Astrocyte (in vitro differentiated cells and primary cell): ENCODE measurements around the gene ADNP. TPM values are rescaled to one million over a fixed set of nuclear protein-coding genes. Genes with fewer than 3 reads are reported as not detected.

ENCODE experiments used
- DNase-seq: peaks from one replicate; pipeline ENCODE4 v3.0.0-alpha.2; 2010; ENCODE audit warnings: low read depth
- FAIRE-seq: peaks from 2 replicates; lab custom pipeline; 2011; peaks lifted over from hg19 to GRCh38; lab: Jason Lieb, UNC
- H2AFZ ChIP-seq: 2 replicates; pipeline ENCODE4 v1.6.0; 2012; ENCODE audit warnings: low read depth, low read length, inconsistent platforms
- H3K27ac ChIP-seq: 2 replicates; pipeline ENCODE4 v1.5.1; 2011; ENCODE audit warnings: low read depth, low read length, inconsistent platforms
- H3K27me3 ChIP-seq: 2 replicates; pipeline ENCODE4 v1.6.0; 2011; ENCODE audit warnings: low read length, inconsistent platforms; ENCODE audit not compliant: insufficient read depth
- H3K36me3 ChIP-seq: 2 replicates; pipeline ENCODE4 v1.5.1; 2011; ENCODE audit warnings: low read length, inconsistent platforms; ENCODE audit not compliant: insufficient read depth
- H3K4me1 ChIP-seq: 2 replicates; pipeline ENCODE4 v1.5.1; 2011; ENCODE audit warnings: low read length, inconsistent platforms; ENCODE audit not compliant: insufficient read depth
- H3K4me2 ChIP-seq: 2 replicates; pipeline ENCODE4 v1.6.0; 2012; ENCODE audit warnings: low read length, inconsistent platforms
- H3K4me3 ChIP-seq: 2 replicates; pipeline ENCODE4 v1.5.1; 2011; ENCODE audit warnings: low read depth, mild to moderate bottlenecking, low read length, inconsistent platforms; ENCODE audit not compliant: insufficient read depth
- H3K79me2 ChIP-seq: 2 replicates; pipeline ENCODE4 v1.6.0; 2012; ENCODE audit warnings: mild to moderate bottlenecking, low read length, inconsistent platforms; ENCODE audit not compliant: insufficient read depth
- H3K9ac ChIP-seq: 2 replicates; pipeline ENCODE4 v1.6.0; 2012; ENCODE audit warnings: mild to moderate bottlenecking, low read length, inconsistent platforms
- H3K9me3 ChIP-seq: 2 replicates; pipeline ENCODE4 v1.5.1; 2012; ENCODE audit warnings: low read depth, mild to moderate bottlenecking, low read length, inconsistent platforms; ENCODE audit not compliant: insufficient read depth
- H4K20me1 ChIP-seq: 2 replicates; pipeline ENCODE4 v1.6.0; 2012; ENCODE audit warnings: low read length, inconsistent platforms; ENCODE audit not compliant: insufficient read depth
- H3K27ac Mint-ChIP-seq: one replicate; pipeline ENCODE4 v1.8.0; 2021; ENCODE audit warnings: mild to moderate bottlenecking, mixed read lengths; ENCODE audit not compliant: unreplicated experiment
- H3K27me3 Mint-ChIP-seq: one replicate; pipeline ENCODE4 v1.8.0; 2021; ENCODE audit warnings: low read depth, mixed read lengths; ENCODE audit not compliant: unreplicated experiment
- H3K36me3 Mint-ChIP-seq: one replicate; pipeline ENCODE4 v1.8.0; 2021; ENCODE audit warnings: low read depth, mixed read lengths; ENCODE audit not compliant: unreplicated experiment
- H3K4me1 Mint-ChIP-seq: one replicate; pipeline ENCODE4 v1.8.0; 2021; ENCODE audit warnings: low read depth, mixed read lengths; ENCODE audit not compliant: unreplicated experiment
- H3K4me3 Mint-ChIP-seq: one replicate; pipeline ENCODE4 v1.8.0; 2021; ENCODE audit warnings: mild to moderate bottlenecking, moderate library complexity, mixed read lengths; ENCODE audit not compliant: unreplicated experiment
- H3K9me3 Mint-ChIP-seq: one replicate; pipeline ENCODE4 v1.8.0; 2021; ENCODE audit warnings: mild to moderate bottlenecking, mixed read lengths; ENCODE audit not compliant: unreplicated experiment
- CTCF ChIP-seq: IDR thresholded peaks from 2 replicates; pipeline ENCODE4 v1.5.1; 2011; ENCODE audit warnings: low read depth, mild to moderate bottlenecking, inconsistent platforms, low read length, moderate library complexity; ENCODE audit not compliant: insufficient read depth
- EZH2 ChIP-seq: IDR thresholded peaks from 2 replicates; pipeline ENCODE4 v1.6.1; 2012; ENCODE audit warnings: mild to moderate bottlenecking, low read length, inconsistent platforms; ENCODE audit not compliant: insufficient read depth
- total RNA-seq: library from RNA; stranded (reverse); gene quantifications from 2 replicates; pipeline ENCODE4 v1.2.1, GENCODE V29; 2021

ADNP gene
- total RNA-seq, 1 donor from 2014 or later = 72.1 TPM

- peaks cover 11% of the 10 kb centered on the region for H3K4me1 Mint-ChIP-seq
- H3K4me3 Mint-ChIP-seq = no peak overlapping the region
- H3K27me3 Mint-ChIP-seq = no peaks in the 10 kb centered on the region
- H3K9ac ChIP-seq = no peak overlapping the region
- H3K36me3 ChIP-seq = peaks cover 74% of the 10 kb centered on the region
- DNase-seq (no peak), FAIRE-seq (no peak)
- no peak overlapping the region for H3K27ac Mint-ChIP-seq
- no peak overlapping the region for H3K4me2 ChIP-seq
- H4K20me1 ChIP-seq = peaks cover 94% of the 10 kb centered on the region
- H3K4me3 ChIP-seq = no peak overlapping the region
- no peaks in the 10 kb centered on the region for H3K4me1 ChIP-seq
- TF ChIP-seq EZH2 (no peak), CTCF (no peak)
- no peaks in the 10 kb centered on the region for H3K9me3 Mint-ChIP-seq
- H2AFZ ChIP-seq = no peak overlapping the region
- no peaks in the 10 kb centered on the region for H3K27me3 ChIP-seq
- no peak overlapping the region for H3K27ac ChIP-seq
- H3K79me2 ChIP-seq = peaks cover 73% of the 10 kb centered on the region
- peaks cover 34% of the 10 kb centered on the region for H3K36me3 Mint-ChIP-seq
- no peaks in the 10 kb centered on the region for H3K9me3 ChIP-seq
Measured at GRCh38 chr20:50892394-50892793, 38.8 kb downstream of the ADNP start.

GRCh38 chr20:50891138-50891537, 40.1 kb downstream of the ADNP start:
- no peak overlapping the region for H2AFZ ChIP-seq
- no peak for TF ChIP-seq CTCF
- no peak for TF ChIP-seq EZH2
- DNase-seq (no peak), FAIRE-seq (no peak)
- no peak overlapping the region for H3K27ac ChIP-seq
- H3K9me3 ChIP-seq = no peaks in the 10 kb centered on the region
- Mint-ChIP-seq H3K4me1 (peaks cover 11% of the 10 kb centered on the region), H3K9me3 (no peaks in the 10 kb centered on the region), H3K27me3 (no peaks in the 10 kb centered on the region), H3K36me3 (peaks cover 28% of the 10 kb centered on the region), H3K4me3 (peak overlapping the region; percentile 16), H3K27ac (no peak overlapping the region)
- no peak overlapping the region for H3K4me2 ChIP-seq
- no peaks in the 10 kb centered on the region for H3K27me3 ChIP-seq
- H3K79me2 ChIP-seq = peaks cover 64% of the 10 kb centered on the region
- H4K20me1 ChIP-seq = peaks cover 89% of the 10 kb centered on the region
- no peak overlapping the region for H3K4me3 ChIP-seq
- no peaks in the 10 kb centered on the region for H3K4me1 ChIP-seq
- H3K9ac ChIP-seq = no peak overlapping the region
- peaks cover 70% of the 10 kb centered on the region for H3K36me3 ChIP-seq

GRCh38 chr20:50887576-50887975, 43.7 kb downstream of the ADNP start:
- Histone ChIP-seq H4K20me1 (peaks cover 58% of the 10 kb centered on the region), H3K27ac (no peak overlapping the region), H3K4me2 (no peak overlapping the region), H3K4me1 (no peaks in the 10 kb centered on the region), H3K9me3 (no peaks in the 10 kb centered on the region), H3K36me3 (peaks cover 48% of the 10 kb centered on the region), H2AFZ (no peak overlapping the region), H3K4me3 (no peak overlapping the region), H3K79me2 (peaks cover 34% of the 10 kb centered on the region), H3K27me3 (no peaks in the 10 kb centered on the region), H3K9ac (no peak overlapping the region)
- DNase-seq (no peak), FAIRE-seq (no peak)
- Mint-ChIP-seq H3K9me3 (no peaks in the 10 kb centered on the region), H3K4me1 (peaks cover 11% of the 10 kb centered on the region), H3K36me3 (peaks cover 18% of the 10 kb centered on the region), H3K27me3 (no peaks in the 10 kb centered on the region), H3K27ac (no peak overlapping the region), H3K4me3 (no peak overlapping the region)
- TF ChIP-seq CTCF = no peak
- TF ChIP-seq EZH2 = no peak
